ENCODE measurements around the gene POC1A.
"Not testable (repeated sequence)": the region's sequence is repeated elsewhere in the genome, so short reads cannot be mapped to it uniquely, and the experiment has no call there.

- TF ChIP-seq CTCF (IDR thresholded peaks at IDR 0.05); MAX (IDR thresholded peaks at IDR 0.05; ENCODE audit: low read depth); POLR2AphosphoS5 (IDR thresholded peaks at IDR 0.05; ENCODE audit: low read depth, low read length); TCF12 (IDR thresholded peaks at IDR 0.05); GABPA (IDR thresholded peaks at IDR 0.05; ENCODE audit: low read depth); NRF1 (IDR thresholded peaks at IDR 0.05; ENCODE audit: low read depth, low read length): not testable (repeated sequence)
These were observed 111.2 kb downstream of the POC1A start for GRCh38 chr3:52043039-52043438.
